DND-41 (cell line): ENCODE data around the gene PAIP2.

Experiments
- CTCF ChIP-seq: IDR thresholded peaks from 2 replicates; pipeline ENCODE4 v1.5.1; 2012; ENCODE audit warnings: borderline replicate concordance, low read length, moderate library complexity, mild to moderate bottlenecking; ENCODE audit not compliant: poor library complexity, severe bottlenecking; ENCODE audit errors: extremely low read depth
- EZH2 ChIP-seq: IDR thresholded peaks from 3 replicates; pipeline ENCODE4 v1.6.1; 2012; ENCODE audit warnings: borderline replicate concordance, low read depth, mild to moderate bottlenecking, moderate library complexity, low read length, inconsistent platforms; ENCODE audit not compliant: severe bottlenecking

GRCh38 chr5:139314276-139314675 lies 27.4 kb upstream of the PAIP2 start:
- TF ChIP-seq CTCF (no peak), EZH2 (no peak)
